ENCODE measurements around the gene PDXK.
"Not testable (repeated sequence)": the region's sequence is repeated elsewhere in the genome, so short reads cannot be mapped to it uniquely, and the experiment has no call there.

PDXK gene

DNA sequence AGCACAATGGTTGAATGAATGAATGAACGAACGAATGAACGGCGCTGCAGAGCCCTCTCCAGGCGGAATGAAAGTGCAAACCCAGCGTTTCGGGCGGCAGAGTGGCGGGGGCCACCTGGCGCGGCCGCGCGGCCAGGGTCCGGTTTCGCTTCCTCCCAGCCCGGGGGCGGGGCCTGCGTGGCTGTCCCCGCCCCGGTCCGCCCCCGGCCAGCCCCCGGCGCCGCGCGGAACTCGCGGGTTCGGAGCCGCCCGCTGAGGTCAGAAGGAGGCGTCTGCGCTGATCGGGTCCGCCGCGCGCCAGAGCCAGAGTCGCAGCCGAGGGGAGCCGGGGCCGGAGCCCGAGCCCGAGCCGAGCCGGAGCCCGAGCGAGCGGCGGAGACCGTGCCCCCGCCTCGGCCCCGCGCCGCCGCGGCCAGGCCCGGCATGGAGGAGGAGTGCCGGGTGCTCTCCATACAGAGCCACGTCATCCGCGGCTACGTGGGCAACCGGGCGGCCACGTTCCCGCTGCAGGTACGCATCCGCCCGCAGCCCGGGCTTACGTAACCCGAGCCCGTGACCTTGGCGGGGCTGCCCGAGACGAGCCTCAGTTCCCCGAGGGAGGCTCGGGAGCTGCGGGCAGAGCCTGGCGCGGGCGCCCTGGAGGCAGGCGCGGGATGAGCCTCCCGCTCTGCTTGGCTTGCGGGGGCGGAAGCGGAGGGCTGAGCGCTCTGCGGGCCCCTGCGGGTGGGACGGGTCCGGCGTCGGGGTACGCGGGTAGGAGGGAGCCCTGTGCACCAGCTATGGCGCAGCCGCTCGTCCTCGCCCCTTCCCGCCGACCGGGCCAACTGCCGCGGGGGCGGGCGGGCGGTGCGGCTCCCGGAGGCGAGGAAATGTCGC is at the start of gene PDXK:
Gene PDXK, plus strand, starts transcription at position 258 of the 876 bp plus-strand sequence. Its CDS starts 166 bp downstream, at position 424.
- peak; percentile 73 to 81 for DNase-seq

- no peak for DNase-seq
These were observed 48.9 kb upstream of the PDXK start for GRCh38 chr21:43669828-43670605.

GRCh38 chr21:43675871-43676270 is 43.1 kb upstream of the PDXK start:
- DNase-seq, result no peak

DNA sequence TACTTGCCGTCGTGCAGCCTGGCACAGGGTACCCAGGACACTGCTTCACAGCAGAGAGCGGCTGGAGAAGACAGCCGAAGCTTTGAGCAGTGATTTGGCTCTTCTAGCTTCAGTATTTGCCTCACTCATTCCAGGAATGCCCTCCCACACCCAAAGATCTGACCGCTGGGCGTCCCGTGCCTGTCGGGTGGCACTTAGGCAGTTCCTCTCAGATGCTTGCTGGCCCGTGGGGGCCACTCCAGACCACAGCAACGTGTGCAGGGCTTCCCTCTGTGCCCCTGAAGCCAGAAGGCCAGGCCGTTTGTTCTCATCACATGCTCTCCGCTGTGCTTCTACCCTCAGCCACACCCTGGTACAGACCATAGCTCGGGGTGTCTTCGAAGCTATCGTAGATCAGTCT is 42.5 kb upstream of the PDXK start:
- DNase-seq, result no peak

DNA sequence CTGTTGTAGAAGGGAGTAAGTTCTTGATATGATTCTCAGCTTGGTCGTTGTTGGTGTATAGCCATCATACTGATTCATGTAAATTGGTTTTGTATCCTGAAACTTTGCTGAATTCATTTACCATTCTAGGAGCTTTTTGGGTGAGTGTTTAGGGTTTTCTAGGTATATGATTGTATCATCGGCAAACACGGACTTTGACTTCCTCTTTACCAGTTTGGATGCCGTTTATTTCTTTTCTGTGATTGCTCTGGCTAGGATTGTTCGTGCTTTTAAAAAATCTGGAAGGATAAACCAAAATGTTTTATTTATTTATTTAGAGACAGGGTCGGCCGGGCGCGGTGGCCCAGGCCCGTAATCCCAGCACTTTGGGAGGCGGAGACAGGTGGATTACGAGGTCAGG is 39.0 kb upstream of the PDXK start:
- DNase-seq, result no peak

DNA sequence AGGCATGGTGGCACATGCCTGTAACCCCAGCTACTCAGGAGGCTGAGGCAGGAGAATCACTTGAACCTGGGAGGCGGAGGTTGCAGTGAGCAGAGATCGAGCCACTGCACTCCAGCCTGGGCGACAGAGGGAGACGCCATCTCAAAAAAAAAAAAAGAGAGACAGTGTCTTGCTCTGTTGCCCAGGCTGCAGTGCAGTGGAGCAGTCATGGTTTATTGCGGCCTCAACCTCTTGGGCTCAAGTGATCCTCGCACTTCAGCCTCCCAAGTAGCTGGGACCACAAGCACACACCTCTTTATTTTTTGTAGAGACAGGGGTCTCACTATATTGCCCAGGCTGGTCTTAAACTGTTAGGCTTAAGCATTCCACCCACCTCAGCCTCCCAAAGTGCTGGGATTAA is 38.5 kb upstream of the PDXK start:
- DNase-seq, result not testable (repeated sequence)

DNA sequence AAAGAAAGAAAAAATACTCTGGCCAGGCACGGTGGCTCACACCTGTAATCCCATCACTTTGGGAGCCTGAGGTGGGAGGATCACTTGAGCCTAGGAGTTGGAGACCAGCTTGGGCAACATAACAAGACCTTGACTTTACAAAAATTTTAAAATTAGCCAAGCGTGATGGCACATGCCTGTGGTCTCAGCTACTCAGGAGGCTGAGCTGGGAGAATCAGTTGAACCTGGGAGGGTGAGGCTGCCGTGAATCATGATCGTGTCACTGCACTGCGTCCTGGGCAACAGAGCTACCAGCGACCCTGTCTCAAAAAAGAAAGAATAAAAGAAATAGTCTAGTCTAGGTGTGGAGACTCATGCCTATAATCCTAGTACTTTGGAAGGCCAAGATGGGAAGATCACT is 37.3 kb upstream of the PDXK start:
- no peak for DNase-seq

DNA sequence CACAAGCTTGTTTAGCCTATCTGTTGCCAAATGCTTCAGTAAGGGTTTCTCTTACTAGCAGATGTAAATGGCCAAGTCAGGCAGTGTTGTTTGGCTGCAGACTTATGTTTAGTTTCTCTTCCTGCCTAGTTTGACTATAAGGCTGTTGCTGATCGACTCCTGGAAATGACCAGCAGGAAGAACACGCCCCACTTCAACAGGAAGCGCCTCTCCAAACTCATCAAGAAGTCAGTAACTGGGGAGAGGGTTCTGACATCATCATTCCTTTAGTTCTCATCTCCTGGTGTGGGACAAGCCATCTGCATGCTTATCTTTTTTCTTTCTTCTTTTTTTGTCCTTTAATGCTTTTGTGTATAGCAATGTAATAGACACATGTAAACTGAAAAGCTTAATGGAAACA is 34.5 kb upstream of the PDXK start:
- no peak for DNase-seq

- no peak for DNase-seq
These were observed 31.9 kb upstream of the PDXK start for GRCh38 chr21:43686811-43687565.

GRCh38 chr21:43687566-43688399 is 31.1 kb upstream of the PDXK start:
- DNase-seq, result no peak

DNA sequence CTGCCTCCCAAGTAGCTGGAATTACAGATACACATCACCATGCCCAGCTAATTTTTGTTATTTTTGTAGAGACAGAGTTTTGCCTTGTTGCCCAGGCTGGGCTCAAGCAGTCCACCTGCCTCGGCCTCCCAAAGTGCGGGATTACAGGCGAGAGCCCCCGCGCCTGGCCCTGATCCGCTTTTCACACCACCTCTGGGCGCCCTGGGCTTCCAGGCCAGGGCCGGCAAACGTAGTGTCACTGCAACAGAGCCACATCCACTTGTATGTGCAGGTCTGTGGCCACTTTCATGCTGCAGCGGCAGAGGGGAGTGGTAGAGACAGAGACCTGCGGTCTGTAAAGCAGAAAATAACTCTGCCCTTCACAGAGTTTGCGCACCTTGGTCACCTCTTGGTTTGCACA is 30.0 kb upstream of the PDXK start:
- no peak for DNase-seq

GRCh38 chr21:43689556-43690337 is 29.2 kb upstream of the PDXK start:
- no peak for DNase-seq

DNA sequence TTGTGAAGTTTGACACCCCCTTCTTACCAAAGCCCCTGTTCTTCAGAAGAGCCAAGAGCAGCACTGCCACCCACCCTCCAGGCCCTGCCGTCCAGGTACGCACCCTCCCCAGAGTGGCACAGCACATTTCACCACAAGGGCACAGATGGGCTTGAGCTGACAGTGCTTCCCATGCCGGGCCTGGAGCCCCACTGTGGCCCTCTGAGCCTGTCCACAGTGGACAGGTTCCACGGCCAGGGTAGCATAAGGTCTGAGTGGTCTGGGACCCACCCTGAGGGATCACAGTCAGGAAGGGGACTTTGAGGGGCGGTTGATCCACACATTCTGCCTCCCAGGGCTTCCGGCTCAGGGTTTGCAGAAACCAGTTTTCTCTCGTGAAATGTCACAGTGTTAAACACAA is 28.6 kb upstream of the PDXK start:
- DNase-seq, result no peak

- no peak for DNase-seq
These were observed 27.7 kb upstream of the PDXK start for GRCh38 chr21:43691086-43691795.

- no peak for DNase-seq
These were observed 27.1 kb upstream of the PDXK start for GRCh38 chr21:43691801-43692200.

DNA sequence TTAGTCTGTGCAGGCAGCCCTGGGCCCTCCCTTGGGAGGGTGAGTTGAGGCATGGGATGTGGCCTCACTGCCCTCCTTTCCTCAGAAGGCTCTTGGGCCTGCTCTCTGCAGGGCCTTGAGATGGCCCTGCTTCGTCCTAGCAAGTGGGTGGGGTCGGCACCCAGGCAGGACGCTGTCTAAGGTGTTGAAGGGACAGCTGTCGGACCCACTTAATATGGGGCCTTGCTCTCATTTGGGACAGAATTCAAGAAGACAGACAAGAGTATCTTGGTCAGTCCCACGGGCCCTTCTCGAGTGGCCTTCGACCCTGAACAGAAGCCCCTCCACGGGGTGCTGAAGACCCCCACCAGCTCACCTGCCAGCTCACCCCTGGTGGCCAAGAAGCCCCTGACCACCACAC is 26.0 kb upstream of the PDXK start:
- DNase-seq, result no peak

DNA sequence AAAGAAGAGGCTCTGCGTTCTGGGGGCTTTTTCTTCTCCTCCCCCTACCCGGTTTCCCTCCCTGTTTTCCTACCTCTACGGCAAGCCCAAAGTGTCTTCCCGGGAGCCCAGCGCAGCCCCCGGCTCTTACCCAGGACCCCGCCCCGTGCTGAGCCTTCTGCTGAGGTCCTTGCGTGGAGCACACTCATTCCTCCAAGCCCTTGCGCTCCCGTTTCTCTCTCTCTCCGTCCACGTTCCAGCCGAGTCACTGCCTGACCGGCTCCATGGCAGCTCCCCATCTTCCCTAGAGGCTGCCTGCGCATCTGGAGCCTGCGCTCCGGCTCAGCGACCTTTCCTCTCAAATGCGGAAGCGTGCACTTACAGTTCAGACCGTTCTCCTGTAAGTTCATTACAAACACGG is 24.9 kb upstream of the PDXK start:
- no peak for DNase-seq

GRCh38 chr21:43694437-43695079 is 24.4 kb upstream of the PDXK start:
- DNase-seq, result no peak

- DNase-seq, result no peak
These were observed 22.7 kb upstream of the PDXK start for GRCh38 chr21:43696214-43696613.

All from stimulated activated CD4-positive, alpha-beta T cell treated with anti-CD3 and anti-CD28 coated beads, Interleukin-2, amount 100 ng/mL, for 24 hours (primary cell).